HG03460 (cell line): ENCODE results near the gene CDC34.

ENCODE experiments used
- ATAC-seq: cut with Tn5 transposase; IDR thresholded peaks from one replicate; pipeline ENCODE4 v1.9.1; 2021; ENCODE audit not compliant: unreplicated experiment

Gene CDC34

DNA sequence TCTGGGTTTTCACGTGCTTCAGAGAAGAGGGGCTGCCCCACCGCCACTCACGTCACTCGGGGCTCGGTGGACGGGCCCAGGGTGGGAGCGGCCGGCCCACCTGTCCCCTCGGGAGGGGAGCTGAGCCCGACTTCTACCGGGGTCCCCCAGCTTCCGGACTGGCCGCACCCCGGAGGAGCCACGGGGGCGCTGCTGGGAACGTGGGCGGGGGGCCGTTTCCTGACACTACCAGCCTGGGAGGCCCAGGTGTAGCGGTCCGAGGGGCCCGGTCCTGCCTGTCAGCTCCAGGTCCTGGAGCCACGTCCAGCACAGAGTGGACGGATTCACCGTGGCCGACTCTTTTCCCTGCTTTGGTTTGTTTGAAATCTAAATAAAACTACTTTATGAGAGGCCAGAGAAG, 10.1 kb downstream of the CDC34 start:
- no peak for ATAC-seq

DNA sequence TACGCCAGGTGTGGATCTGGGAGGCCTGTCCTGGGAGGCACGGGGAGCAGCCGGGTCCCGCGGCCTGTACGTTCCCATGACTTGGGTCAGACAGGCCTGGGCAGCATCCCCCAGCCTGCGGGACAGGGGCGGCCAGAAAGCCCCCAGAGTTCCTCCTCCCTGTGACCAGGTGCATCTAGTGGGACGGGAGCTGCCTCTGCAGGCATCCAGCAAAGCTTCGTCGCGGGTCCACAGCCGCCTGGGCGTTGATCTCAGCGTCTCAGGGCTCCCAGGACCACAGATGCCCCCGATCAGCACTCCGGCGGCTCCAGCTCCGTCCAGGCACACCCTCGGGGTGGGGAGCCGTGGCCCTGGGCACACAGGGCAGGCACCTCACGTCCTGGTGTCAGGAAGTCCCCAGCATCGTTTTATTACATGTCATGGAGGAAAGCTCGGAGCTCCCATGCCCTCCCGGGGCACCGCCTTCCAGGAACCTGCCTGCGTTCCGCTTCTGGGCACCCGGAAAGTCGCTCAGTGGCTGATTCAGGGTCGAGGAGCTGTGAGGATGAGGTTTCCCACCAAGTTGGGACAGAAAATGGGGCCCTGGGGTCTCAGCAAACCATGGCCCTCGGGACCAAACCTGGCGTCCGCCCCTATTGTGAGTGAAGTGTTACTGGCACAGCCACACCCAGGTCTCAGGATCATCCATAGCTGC, 10.8 kb downstream of the CDC34 start:
- no peak for ATAC-seq

DNA sequence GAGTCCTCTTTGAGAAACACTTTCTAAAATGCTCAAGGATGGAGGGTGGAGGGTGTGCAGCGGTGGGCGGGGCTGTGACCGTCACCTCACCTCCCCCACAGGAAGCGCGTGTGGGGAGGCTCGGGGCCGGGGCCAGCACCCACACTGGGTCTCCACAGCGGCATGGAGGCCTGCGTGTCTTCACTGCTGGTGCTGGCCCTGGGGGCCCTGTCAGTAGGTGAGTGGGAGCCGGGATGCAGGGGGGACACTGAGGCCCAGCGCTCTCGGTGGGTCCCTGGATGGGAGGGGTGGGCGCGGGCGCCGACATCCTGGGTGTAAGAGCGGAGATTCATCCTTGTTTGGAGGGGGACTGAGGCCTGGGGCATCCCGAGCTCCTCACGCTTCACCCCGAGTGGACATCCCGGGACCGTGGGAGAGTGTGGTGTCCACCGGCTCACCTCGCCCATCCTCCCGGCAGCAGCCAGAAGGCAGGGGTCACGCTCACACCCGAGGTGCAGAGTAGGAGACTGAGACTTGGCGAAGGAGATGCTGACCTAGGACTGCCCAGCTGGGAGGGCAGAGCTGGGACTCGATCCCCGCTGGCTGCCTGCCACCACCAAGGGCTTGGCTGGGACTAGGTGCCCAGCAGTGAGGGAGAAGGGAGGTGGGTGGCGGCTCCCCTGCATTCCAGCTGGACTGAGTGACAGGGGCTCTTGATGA, 12.5 kb downstream of the CDC34 start, which contains the start of gene GZMM:
Gene GZMM, plus strand, starts transcription at position 144 of the 699 bp plus-strand sequence. Its CDS starts 19 bp downstream, at position 163.
- no peak for ATAC-seq

DNA sequence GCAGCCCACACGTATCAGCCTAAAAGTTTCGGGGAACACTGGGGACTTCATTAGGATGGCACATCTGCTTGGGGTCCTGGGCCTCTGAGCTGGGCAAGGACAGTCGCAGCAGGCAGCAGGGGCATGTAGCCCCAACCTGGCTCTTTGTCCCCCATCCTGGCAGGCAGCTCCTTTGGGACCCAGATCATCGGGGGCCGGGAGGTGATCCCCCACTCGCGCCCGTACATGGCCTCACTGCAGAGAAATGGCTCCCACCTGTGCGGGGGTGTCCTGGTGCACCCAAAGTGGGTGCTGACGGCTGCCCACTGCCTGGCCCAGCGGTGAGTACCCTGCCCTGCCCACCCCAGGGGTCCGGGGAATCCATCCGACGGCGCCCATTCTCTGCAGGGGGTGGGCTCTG, 15.6 kb downstream of the CDC34 start:
- no peak for ATAC-seq

DNA sequence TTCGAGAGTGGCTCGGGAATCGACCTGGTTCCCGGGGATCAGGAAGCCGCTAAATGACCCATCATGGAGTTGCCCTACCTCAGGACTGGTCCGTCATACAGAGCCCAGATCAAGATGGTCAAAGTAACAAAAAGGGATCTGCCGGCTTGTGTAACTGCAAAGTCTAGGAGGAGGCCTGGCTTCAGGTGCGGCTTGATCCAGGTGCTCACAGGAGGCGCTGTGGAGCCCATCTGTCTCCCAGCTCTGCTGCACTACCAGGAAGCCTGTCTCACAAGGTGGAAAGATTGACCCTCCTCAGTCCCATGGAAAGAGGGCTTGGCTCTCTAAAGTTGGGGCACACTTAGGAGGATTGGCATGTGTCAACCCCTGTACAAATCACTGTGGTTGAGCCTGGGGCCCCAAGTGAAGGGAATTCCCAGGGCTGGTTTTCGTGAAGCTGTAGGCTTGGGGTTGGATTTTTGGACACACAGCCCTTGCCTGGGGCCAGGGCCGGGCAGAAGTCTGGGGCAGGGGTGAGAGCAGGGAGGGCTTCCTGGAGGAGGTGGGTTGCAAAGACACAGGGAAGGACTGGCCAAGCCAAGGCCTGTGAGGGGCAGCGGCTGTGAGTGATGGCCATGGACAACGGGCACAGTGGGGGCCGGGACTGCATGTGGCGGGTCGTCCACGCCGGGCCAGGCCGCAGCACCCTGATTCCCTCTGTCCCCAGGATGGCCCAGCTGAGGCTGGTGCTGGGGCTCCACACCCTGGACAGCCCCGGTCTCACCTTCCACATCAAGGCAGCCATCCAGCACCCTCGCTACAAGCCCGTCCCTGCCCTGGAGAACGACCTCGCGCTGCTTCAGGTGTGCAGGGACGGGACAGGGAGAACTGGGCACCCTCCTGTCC, 16.5 kb downstream of the CDC34 start:
- no peak for ATAC-seq

DNA sequence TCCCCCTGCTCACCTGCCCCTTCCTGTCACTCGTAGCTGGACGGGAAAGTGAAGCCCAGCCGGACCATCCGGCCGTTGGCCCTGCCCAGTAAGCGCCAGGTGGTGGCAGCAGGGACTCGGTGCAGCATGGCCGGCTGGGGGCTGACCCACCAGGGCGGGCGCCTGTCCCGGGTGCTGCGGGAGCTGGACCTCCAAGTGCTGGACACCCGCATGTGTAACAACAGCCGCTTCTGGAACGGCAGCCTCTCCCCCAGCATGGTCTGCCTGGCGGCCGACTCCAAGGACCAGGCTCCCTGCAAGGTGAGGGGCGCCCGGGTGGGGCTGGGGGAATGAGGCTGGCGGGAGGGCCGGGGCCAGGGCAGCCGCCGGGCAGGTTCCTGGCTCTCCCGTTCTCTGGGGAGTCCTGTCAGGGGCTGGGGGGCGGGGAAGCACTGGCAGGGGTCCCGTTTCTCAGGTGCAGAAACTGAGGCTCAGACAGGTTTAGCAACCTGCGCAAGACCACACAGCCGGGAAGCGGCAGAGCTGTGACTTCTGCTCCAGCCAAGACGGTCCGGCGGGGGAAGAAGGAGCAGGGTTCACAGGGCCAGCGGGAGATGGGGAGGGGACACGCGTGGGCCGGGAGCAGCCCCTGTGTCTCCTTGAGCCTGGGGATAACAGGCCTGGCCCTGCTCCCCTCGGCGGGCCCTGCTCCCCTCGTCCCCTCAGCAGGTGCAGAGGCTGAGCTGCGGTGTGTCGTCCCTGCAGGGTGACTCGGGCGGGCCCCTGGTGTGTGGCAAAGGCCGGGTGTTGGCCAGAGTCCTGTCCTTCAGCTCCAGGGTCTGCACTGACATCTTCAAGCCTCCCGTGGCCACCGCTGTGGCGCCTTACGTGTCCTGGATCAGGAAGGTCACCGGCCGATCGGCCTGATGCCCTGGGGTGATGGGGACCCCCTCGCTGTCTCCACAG, 17.6 kb downstream of the CDC34 start:
- no peak for ATAC-seq

DNA sequence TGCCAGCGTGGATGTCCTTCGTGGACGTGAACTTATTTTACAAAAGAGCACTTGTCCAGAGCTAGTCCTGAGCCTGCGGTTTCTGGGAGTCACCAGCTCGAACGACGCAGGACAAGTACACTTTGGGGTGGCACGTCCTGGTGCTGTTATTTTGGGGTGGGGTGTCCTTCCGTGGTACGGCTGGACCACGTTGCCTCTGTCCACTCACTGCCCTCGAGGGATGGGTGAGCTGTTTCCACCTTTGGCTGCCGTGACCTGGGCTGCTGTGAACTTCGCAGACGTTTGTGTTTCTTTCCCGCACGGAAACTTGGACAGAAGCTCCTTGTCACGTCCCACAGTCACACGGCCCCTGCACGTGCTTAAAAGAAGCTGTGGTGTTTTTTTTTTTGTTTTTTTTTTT, 23.3 kb downstream of the CDC34 start:
- no peak for ATAC-seq

DNA sequence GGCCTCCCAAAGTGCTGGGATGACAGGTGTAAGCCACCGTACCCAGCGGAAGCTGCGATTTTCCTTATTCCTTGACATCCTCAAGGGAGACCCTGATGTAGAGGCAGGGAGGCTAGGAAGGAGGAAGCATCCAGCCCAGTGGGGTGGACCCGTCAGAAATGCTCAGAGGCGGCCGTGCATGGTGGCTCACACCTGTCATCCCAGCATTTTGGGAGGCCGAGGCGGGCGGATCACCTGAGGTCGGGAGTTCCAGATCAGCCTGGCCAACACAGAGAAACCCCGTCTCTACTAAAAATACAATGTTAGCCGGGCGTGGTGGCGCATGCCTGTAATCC, 23.9 kb downstream of the CDC34 start:
- no peak for ATAC-seq

DNA sequence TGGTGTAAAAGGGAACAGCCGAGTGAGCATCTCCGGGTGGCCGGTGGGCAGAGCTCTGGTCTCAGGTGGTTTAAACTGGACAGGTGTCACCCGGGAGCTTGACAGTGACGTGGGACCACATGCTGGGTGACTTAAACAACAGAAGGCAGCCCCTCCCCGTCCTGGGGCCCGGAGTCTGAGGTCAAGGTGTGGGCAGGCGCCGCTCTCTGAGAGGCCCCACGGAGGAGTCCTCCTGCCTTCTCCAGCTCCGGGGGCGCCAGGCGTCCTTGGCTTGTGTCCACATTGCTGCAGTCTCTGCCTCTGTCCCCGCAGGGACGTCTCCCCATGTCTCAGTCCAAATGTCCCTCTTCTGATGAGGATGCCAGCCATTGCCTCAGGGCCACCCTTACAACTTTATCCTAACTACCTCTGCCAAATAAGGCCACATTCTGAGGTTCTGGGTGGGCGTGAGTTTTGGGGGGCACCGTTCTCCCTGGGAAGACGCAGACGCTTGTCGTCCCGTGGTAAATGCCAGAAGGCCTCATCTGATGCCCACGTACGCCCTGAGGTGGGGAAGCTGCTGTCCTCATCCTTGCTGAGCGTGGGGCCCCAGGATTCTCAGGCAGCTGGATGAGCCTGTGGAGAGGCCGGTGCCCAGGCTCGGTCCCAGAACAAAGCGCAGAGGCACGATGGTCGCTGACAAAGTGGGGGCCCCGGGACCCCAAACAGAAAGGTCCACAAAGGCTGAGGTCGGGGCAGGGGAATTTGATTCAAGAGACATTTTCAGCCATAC, 25.2 kb downstream of the CDC34 start:
- no peak for ATAC-seq

DNA sequence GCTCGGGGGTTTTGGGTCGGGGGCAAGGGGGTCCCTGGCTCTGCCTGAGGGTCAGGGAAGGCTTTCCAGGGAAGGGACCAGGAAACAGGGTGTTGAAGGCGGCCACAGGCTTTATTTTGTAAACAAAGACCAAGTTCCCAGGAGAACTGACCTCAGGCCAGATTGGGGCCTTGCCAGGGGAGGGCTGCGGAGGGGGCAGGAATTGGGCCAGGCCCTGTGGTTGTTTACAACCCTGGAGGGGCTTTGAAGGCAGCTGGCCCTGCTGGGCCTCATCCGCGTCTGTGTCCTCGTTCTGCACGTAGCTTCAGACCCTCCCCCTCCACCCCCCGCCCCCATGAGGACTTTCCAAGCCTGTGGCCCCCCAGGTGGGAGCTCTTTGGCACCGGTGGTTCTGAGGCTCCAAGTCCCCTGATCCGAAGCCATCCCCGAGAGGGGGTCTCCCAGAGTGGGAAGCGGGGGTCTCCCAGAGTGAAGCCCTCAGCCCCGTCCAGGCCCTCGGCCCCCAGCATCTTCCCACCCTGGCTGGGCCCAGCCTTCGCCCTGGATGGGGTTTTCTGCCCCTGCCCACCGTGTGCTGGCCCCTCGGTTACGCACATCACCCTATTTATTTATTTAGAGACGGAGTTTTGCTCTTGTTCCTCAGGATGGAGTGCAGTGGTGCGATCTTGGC, 27.3 kb downstream of the CDC34 start:
- ATAC-seq, result no peak

DNA sequence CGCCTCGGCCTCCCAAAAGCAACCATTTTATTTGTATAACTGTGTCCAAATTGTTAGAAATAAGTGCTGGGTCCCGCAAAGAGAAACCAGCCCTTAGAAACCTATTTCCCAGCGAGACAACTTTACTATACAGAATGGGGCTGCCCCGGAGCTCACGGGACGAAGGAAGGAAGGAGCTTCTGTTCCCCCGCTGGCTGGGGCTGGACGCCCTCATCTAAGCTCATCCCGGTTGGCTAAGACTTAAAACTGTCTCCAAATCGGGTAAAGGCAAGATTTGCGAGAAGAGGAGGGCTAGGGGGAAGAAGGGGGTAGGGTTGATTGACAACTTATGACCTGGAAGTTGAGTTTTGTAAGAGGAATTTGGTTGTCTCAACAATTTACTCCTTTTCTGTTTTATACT, 28.6 kb downstream of the CDC34 start:
- ATAC-seq, result no peak

DNA sequence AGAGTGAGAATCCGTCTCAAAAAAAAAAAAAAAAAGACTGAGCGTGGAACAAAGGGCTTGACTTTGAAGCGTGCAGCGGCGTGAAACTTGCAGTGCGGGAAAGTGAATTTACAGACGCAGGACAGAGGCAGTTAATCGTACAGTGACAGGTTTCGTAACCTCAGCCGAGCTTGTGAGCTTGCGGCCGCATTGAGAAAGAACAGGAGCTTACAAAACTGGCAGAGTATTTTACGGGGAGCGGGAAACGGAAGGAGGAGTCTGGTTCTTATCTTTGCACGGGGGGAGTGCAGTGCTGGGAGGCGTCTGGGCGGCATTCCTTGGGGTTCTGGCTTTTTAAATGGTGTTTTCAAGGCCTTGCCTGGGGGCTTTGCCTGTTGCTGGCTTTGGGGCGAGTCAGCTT, 34.8 kb downstream of the CDC34 start:
- ATAC-seq, result no peak

DNA sequence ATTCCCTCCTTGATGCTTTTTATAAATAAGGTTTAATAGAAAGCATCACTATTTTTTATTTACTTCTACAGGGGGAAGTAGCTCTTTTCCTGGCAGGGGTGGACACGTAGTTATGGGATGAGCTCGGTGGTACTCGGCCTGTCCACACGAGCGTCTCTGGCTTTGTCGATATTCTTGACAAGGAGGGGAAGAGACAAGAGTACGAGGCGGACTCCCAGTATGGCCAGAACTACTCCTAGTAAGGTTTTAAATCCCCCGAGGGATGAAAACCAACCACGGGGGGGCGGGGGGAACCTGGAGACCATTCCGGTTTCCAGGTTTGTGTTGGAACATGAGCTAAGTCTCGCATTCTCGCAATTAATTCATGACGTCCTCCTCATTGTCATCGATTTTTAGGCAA, 35.3 kb downstream of the CDC34 start:
- ATAC-seq, result no peak

DNA sequence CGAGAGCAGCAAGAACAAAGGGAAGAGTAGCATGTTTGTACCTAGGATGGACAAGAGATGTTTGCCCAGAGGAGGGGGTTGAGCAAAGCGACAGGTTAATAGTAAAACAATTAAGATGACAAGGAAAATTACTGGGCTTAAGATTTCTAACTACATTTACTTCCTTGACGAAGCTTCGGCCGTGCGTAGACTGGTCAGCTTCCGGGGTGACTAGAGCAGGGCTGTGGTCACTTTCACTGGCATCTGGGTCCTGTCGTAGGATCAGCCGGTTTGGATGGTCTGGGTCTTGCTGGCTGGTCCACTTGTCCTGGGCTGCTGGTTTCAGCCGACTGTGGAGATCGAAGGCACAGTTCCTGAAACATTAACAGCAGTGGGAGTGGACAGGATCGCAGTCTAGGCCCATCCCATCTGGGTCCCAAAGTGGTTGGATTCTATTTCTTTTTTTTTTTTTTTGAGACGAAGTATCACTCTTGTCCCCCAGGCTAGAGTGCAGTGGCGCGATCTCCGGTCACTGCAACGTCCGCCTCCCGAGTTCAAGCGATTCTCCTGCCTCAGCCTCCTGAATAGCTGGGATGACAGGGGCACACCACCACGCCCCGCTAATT, 35.8 kb downstream of the CDC34 start:
- ATAC-seq, result no peak

DNA sequence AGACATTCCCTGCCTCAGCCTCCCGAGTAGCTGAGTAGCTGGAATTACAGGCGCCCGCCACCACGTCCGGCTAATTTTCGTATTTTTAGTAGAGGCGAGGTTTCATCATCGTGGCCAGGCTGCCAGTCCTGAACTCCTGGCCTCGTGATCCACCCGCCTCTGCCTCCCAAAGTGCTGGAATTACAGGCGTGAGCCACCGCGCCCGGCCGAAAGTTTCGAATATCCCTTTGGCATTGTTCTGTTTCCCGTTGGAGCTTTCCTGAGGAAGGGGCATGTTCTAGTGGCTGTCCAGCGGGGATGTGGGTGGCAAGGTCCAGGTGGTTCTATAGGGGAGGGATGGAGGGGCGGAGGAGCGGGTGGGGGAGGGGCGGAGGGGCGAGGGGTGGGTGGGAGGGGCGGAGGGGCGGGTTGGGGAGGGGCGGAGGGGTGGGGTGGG, 38.7 kb downstream of the CDC34 start:
- ATAC-seq, result no peak

DNA sequence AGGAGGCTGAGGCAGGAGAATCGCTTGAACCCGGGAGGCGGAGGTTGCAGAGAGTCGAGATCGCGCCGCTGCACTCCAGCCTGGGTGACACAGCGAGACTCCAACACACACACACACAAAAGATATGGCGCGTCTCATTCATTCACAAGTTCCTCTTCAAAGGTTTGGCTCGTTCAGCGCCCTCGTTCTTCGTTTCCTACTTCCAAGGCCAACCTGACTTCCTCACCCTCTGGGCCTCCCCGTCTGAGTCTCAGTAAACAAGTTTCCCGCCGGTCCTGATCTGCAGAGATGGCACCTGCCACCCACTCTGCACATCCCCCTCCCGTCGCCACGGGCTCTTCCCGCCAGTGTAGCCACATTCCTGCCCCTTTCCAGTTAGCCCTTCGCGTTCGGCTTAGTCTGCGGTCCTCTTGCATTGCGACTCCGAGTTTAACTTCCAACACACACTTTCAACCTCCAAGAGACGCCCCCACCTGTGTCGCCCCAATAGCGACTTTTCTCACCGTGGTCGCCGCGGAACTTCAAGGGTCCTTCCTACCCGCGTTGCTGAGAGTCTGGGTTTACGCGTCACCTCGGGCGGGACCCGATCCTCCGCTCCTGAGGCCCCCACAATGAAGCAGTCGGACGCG, 39.5 kb downstream of the CDC34 start:
- no peak for ATAC-seq

DNA sequence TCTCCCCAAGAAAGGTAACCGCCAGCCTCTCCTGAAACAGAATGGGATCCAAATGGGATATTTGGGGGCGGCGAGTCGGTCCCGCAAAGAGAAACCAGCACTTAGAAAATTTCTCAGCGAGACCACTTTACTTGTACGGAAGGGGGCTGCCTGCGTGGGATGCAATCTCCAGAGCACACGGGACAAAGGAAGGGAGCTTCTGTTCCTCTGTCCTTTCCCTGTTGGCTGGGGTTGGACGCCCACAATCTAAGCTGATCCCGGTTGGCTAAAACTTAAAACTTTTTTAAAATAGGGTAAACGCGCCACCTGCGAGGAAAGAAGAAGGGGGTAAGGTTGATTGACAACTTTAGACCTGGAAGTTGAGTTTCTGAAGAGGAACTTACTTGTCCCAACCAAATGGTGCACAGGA, 40.0 kb downstream of the CDC34 start:
- no peak for ATAC-seq

DNA sequence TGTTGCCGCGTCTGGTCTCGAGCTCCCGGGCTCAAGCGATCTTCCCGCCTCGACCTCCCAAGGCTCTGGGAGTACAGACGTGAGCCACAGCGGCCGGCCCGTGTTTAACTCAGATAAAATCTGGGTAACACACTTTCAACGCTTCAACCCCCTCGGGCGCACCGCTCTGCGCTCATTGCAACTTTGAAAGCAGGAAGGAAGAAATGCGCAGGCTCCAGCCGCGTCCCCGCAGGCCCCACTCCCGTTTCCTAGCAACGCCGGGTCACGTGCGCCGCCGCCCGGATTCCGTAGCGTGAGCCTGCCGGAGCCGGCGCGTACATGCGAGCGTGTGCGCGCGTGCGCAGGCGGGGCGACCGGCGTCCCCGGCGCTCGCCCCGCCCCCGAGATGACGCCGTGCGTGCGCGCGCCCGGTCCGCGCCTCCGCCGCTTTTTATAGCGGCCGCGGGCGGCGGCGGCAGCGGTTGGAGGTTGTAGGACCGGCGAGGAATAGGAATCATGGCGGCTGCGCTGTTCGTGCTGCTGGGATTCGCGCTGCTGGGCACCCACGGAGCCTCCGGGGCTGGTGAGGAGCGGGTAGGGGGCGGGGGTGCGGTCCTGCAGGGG, 40.7 kb downstream of the CDC34 start, which contains the start of gene BSG:
Gene BSG, plus strand, starts transcription at position 457 of the 603 bp plus-strand sequence. Its CDS starts 39 bp downstream, at position 496.
- ATAC-seq, result peak; percentile 68
